Gastrocnemius medialis (tissue), 4 donors: ENCODE data around the gene ZKSCAN8.

Experiments
- POLR2A ChIP-seq, 2 donors: fragments of 450-650 bp; IDR thresholded peaks; one replicate each; pipeline ENCODE4 v1.6.1; 2017; ENCODE audit warnings: antibody characterized with exemption in 2 of 2, mild to moderate bottlenecking in 2 of 2, moderate library complexity in 2 of 2
- TF ChIP-seq, protein P1 (sequence below), 5 experiments: fragments of 450-650 bp in 3 of 5; fragments of 200-600 bp in 2 of 5; sonication (generic) in 2 of 5; IDR thresholded peaks in 4 of 5; conservative IDR thresholded peaks in 1 of 5; 1 replicate in 4 of 5; 2 replicates in 1 of 5; pipeline ENCODE4 v1.5.1; 2016 to 2019; ENCODE audit warnings: antibody characterized with exemption in 5 of 5, mild to moderate bottlenecking in 3 of 5, moderate library complexity in 3 of 5

DNA sequence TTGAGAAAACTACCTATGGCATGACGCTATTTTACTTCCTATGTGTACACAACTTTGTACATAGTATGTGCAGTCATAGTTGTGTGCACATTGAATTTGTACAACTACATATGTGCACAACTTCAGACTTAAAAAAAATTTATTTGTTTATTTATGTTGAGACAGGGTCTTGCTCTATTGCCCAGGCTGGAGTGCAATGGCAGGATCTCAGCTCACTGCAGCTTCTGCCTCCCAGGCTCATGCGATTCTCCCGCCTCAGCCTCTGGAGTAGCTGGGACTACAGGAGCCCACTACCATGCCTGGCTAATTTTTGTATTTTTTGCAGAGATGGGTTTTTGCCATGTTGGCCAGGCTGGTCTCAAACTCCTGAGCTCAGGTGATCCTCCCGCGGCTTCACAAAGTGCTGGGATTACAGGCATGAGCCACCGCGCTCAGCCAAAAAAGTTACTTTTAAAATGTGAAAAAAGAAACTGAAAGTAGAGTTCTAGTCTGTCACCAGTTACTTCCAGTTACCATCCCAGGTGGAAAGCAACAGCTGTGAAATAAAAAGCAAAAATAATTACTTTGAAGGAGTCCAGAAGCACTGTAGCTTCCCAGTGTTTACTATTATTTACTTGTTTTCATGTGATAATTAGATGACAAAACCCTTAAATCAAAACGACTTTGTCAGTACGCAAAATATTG is 1.7 kb upstream of the ZKSCAN8 start:
- TF ChIP-seq POLR2A (IDR thresholded peaks at IDR 0.05): no peak
- TF ChIP-seq, protein P1, sequence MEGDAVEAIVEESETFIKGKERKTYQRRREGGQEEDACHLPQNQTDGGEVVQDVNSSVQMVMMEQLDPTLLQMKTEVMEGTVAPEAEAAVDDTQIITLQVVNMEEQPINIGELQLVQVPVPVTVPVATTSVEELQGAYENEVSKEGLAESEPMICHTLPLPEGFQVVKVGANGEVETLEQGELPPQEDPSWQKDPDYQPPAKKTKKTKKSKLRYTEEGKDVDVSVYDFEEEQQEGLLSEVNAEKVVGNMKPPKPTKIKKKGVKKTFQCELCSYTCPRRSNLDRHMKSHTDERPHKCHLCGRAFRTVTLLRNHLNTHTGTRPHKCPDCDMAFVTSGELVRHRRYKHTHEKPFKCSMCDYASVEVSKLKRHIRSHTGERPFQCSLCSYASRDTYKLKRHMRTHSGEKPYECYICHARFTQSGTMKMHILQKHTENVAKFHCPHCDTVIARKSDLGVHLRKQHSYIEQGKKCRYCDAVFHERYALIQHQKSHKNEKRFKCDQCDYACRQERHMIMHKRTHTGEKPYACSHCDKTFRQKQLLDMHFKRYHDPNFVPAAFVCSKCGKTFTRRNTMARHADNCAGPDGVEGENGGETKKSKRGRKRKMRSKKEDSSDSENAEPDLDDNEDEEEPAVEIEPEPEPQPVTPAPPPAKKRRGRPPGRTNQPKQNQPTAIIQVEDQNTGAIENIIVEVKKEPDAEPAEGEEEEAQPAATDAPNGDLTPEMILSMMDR (IDR thresholded peaks at IDR 0.05 in 4 of 5, conservative IDR thresholded peaks at IDR 0.05 in 1 of 5): no peak
